ENCODE results near the gene PTPRG.
A peak's percentile ranks its signal among the peaks of the same experiment; 100 is the strongest.
"Not testable (repeated sequence)": the region's sequence is repeated elsewhere in the genome, so short reads cannot be mapped to it uniquely, and the experiment has no call there.

Gene PTPRG

GRCh38 chr3:62027241-62027640, 465.9 kb downstream of the PTPRG start:
- peaks cover 4% of the 10 kb centered on the region for H3K36me3 Mint-ChIP-seq (ENCODE audit: low read depth)
- no peaks in the 10 kb centered on the region for H3K27me3 Mint-ChIP-seq (ENCODE audit: low read depth, poor library complexity)
- H3K4me3 Mint-ChIP-seq, result no peak overlapping the region
- H3K27ac Mint-ChIP-seq, result peak overlapping the region; percentile 91
- H3K4me1 Mint-ChIP-seq, result peaks cover 50% of the 10 kb centered on the region
- no peak for TF ChIP-seq CTCF (IDR thresholded peaks at IDR 0.05)
- peak; percentile 41 for DNase-seq
- no peaks in the 10 kb centered on the region for H3K9me3 Mint-ChIP-seq

- no peak for TF ChIP-seq CTCF (IDR thresholded peaks at IDR 0.05)
- Mint-ChIP-seq H3K27ac (no peak overlapping the region), H3K36me3 (ENCODE audit: low read depth) (peaks cover 4% of the 10 kb centered on the region), H3K4me3 (no peak overlapping the region), H3K4me1 (peaks cover 54% of the 10 kb centered on the region), H3K9me3 (no peaks in the 10 kb centered on the region), H3K27me3 (ENCODE audit: low read depth, poor library complexity) (no peaks in the 10 kb centered on the region)
- DNase-seq, result no peak
These were observed 466.4 kb downstream of the PTPRG start for GRCh38 chr3:62027796-62028195.

- Mint-ChIP-seq H3K4me3 (no peak overlapping the region), H3K4me1 (peaks cover 54% of the 10 kb centered on the region), H3K36me3 (ENCODE audit: low read depth) (peaks cover 4% of the 10 kb centered on the region), H3K27ac (no peak overlapping the region), H3K27me3 (ENCODE audit: low read depth, poor library complexity) (no peaks in the 10 kb centered on the region), H3K9me3 (no peaks in the 10 kb centered on the region)
- no peak for TF ChIP-seq CTCF (IDR thresholded peaks at IDR 0.05)
- DNase-seq, result no peak
These were observed 466.9 kb downstream of the PTPRG start for GRCh38 chr3:62028236-62028635.

GRCh38 chr3:62032738-62033137, 471.4 kb downstream of the PTPRG start:
- DNase-seq, result no peak
- H3K9me3 Mint-ChIP-seq, result no peaks in the 10 kb centered on the region
- no peak overlapping the region for H3K4me3 Mint-ChIP-seq
- no peak for TF ChIP-seq CTCF (IDR thresholded peaks at IDR 0.05)
- no peaks in the 10 kb centered on the region for H3K27me3 Mint-ChIP-seq (ENCODE audit: low read depth, poor library complexity)
- peaks cover 57% of the 10 kb centered on the region for H3K4me1 Mint-ChIP-seq
- no peak overlapping the region for H3K27ac Mint-ChIP-seq
- peaks cover 4% of the 10 kb centered on the region for H3K36me3 Mint-ChIP-seq (ENCODE audit: low read depth)

- H3K27ac Mint-ChIP-seq, result no peak overlapping the region
- H3K9me3 Mint-ChIP-seq, result no peaks in the 10 kb centered on the region
- no peak overlapping the region for H3K4me3 Mint-ChIP-seq
- no peak for DNase-seq
- H3K27me3 Mint-ChIP-seq (ENCODE audit: low read depth, poor library complexity), result no peaks in the 10 kb centered on the region
- TF ChIP-seq CTCF (IDR thresholded peaks at IDR 0.05), result no peak
- H3K36me3 Mint-ChIP-seq (ENCODE audit: low read depth), result peaks cover under 1% of the 10 kb centered on the region
- peaks cover 42% of the 10 kb centered on the region for H3K4me1 Mint-ChIP-seq
These were observed 474.2 kb downstream of the PTPRG start for GRCh38 chr3:62035402-62036057.

- no peak for TF ChIP-seq CTCF (IDR thresholded peaks at IDR 0.05)
- Mint-ChIP-seq H3K4me3 (no peak overlapping the region), H3K36me3 (ENCODE audit: low read depth) (no peaks in the 10 kb centered on the region), H3K4me1 (peaks cover 32% of the 10 kb centered on the region), H3K27me3 (ENCODE audit: low read depth, poor library complexity) (no peaks in the 10 kb centered on the region), H3K9me3 (no peaks in the 10 kb centered on the region), H3K27ac (no peak overlapping the region)
- DNase-seq, result no peak
These were observed 475.4 kb downstream of the PTPRG start for GRCh38 chr3:62036726-62037125.

GRCh38 chr3:62038798-62039197, 477.4 kb downstream of the PTPRG start:
- H3K4me3 Mint-ChIP-seq; H3K9me3 Mint-ChIP-seq; DNase-seq; H3K36me3 Mint-ChIP-seq (ENCODE audit: low read depth); H3K27me3 Mint-ChIP-seq (ENCODE audit: low read depth, poor library complexity); H3K27ac Mint-ChIP-seq: not testable (repeated sequence)
- peaks cover 30% of the 10 kb centered on the region for H3K4me1 Mint-ChIP-seq

Measured in nephron progenitor cell (in vitro differentiated cells).